ENCODE measurements around the gene TRIM26.
"Not testable (repeated sequence)": the region's sequence is repeated elsewhere in the genome, so short reads cannot be mapped to it uniquely, and the experiment has no call there.

TRIM26 gene

DNA sequence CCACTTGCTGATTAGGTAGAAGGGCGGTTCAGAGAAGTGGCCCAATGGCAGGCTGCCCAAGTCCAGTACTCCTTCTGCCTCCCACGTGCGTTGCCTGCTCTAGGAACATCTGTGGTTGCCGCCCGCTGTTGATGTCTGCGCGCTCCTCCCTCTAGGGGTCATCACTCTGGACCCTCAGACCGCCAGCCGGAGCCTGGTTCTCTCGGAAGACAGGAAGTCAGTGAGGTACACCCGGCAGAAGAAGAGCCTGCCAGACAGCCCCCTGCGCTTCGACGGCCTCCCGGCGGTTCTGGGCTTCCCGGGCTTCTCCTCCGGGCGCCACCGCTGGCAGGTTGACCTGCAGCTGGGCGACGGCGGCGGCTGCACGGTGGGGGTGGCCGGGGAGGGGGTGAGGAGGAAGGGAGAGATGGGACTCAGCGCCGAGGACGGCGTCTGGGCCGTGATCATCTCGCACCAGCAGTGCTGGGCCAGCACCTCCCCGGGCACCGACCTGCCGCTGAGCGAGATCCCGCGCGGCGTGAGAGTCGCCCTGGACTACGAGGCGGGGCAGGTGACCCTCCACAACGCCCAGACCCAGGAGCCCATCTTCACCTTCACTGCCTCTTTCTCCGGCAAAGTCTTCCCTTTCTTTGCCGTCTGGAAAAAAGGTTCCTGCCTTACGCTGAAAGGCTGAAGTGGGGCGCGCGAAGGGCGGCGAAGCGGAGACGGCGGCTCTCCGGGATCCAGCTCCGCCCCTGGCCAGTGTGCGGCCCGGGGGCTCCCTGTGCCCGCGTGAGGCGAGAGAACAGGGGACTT is 41.3 kb downstream of the TRIM26 start:
- no peak for DNase-seq (ENCODE audit: low read depth)

DNA sequence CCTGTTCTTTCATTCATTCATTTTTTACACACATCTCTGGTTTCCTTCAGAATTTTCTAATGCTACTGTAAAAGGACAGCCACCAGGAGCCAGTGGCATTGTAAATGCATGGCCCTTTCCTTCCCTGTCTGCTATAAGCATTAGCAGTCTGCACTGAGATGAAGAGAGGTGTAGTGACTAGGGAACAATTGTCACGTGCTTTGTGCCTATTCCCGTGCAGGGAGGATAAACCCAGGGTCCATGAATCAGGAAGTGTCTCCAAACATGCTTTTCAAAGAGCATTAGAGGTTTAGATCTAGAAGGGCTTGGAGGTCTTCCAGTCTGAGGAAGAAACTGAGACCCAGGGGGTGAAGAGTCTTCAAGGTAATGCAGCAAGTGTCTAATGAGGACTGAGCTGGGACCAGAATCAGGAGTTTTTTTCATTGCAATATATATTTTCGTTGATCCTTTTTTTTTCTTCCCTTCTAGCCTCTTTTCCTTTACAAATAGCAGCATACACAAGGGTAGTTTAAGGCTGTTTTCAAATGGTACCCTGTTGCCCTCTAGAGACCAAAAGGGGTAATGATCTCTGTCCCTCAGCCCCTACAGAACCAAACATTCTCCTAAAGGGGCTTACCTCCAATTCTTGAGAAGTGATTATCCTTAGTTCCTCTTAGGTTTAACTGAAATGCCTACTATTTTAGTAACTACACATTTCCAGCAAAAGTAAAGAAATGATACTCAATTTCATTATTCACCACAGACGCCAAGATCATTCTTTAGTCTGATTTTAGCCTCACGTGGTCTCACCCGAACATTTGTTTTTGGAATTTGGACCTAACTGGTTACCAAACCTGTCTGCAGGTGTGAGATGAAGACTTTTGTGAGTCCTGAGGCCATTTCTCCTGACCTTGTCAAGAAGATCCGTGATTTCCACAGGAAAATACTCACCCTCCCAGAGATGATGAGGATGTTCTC is 43.3 kb downstream of the TRIM26 start:
- DNase-seq (ENCODE audit: low read depth) = no peak

GRCh38 chr6:30168741-30169140 is 44.5 kb downstream of the TRIM26 start:
- no peak for DNase-seq (ENCODE audit: low read depth)

GRCh38 chr6:30167101-30167500 is 46.1 kb downstream of the TRIM26 start:
- no peak for DNase-seq (ENCODE audit: low read depth)

GRCh38 chr6:30165238-30165637 is 48.0 kb downstream of the TRIM26 start:
- DNase-seq (ENCODE audit: low read depth) = not testable (repeated sequence)

DNA sequence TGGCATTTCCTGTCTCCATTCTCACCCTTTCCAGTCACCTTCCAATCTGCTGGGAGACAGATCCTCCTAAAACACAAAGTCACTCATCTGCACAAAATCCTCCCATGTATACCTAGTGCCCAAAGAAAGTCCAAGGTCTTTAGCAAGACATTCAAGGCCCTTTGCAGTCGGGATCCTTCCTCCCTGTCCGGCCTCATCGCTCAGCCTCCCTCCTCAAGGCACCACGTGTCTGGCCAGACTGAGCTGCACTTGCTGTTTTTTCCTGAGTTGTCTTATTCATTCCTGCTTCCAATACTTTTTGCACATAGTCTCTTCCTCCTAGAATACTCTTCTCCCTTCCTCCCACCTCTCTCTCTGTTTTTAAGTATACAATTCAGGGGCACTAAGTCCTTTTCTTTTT is 48.5 kb downstream of the TRIM26 start:
- DNase-seq (ENCODE audit: low read depth) = no peak

GRCh38 chr6:30163918-30164654 is 49.1 kb downstream of the TRIM26 start:
- DNase-seq (ENCODE audit: low read depth) = no peak

DNA sequence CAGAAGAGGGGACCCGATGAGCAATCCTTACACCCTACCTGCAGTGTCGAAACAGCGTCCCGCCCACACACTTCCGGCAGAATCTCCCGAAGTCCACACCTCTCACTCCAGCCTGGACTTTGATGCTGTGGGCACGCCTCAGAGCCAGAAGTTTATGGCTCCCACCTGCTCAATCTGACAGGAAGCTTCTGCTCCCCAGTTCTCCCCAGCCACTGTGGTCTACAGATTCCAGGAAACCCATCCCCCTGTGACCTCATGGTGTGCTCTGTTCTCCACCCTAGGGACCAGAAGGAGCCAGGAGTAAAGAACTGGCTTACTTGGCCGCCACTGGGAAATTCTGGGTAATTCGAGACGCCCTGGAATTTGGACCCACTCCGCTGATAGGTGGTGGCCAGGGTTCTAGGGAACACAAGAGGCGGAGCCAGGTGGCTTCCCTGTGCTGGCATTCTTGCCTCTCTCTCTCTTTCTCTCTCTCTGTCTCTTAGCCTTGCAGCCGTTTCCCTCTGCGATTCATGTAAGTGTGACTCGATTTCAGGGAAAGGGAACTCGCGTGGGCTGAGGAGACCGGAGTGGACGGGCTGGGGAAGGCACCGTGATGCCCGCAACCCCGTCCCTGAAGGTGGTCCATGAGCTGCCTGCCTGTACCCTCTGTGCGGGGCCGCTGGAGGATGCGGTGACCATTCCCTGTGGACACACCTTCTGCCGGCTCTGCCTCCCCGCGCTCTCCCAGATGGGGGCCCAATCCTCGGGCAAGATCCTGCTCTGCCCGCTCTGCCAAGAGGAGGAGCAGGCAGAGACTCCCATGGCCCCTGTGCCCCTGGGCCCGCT is 49.9 kb downstream of the TRIM26 start, which contains the start of gene TRIM15:
TSS of gene TRIM15 (plus strand) at position 457 of the 828 bp plus-strand sequence. CDS start at position 596, 139 bp downstream.
- DNase-seq (ENCODE audit: low read depth) = peak; percentile 21

DNA sequence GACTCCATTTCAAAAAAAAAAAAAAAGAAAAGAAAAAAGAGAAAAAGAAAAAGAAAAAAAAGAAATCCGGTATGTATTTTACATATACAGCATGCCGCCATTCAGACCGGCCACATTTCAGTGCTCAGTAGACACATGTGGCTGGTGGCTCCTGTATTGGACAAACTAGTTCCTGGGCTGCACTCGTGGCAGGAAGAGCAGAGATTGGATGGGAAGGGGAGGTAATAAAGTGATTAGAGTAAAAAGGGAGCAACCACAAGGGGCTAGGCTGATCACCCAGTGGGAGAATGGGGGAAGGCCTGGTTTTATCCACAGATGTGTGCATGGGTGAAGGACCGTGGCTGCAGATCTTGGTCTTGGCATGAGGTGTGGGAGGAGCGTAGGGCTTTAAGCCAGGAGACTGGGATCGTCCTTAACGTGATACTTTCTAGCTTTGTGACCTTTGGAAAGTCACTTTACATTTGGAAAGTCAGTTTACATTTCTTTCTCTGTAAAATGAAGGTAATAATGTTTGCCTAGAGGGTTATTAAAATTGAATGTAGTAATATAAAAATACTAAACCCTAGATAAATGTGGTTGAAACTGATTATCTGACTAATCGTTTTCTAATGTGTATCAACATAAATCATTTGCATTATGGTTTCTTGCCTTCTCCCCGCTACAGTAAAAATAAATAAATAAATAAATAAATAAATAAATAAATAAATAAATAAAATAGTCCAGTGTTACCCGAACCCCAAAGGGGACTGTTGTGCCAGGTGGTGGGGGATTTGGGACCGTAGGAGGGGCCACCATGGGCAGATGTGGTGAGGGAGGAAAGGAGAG is 50.7 kb downstream of the TRIM26 start:
- DNase-seq (ENCODE audit: low read depth) = no peak

- DNase-seq (ENCODE audit: low read depth) = no peak
Observed at GRCh38 chr6:30160785-30161531, 52.2 kb downstream of the TRIM26 start, which contains the start of gene TRIM10. TRIM10 (minus strand) TSS chr6:30161211; CDS start chr6:30160858, 353 bp downstream.

GRCh38 chr6:30160008-30160784 is 53.0 kb downstream of the TRIM26 start:
- no peak for DNase-seq (ENCODE audit: low read depth)

DNA sequence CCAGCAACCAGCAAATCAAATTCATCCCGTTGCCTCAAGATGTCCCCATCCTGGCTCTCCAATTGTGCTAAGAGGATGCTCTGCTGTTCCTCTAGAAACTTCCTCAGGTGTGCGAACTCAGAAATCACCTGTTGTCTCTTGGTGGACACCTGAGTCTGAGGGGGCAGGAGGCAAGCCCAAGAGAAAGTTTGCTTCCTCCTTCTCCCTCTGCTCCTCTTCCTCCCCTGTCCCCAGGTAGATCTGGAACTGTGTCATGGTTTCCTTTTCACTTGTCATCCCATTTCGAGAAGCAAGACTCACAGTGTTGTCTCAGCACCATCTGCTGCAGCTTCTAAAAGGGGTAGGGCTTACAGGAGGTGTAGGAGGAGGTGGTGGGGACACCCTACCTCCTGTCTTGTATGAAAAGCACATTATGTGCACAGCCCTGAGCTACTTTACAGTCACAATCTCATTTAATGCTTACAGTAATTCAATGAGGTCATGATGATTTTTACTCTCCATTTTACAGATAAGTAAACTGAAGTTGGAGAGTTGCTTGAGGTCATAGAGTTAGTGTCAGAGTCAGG is 54.6 kb downstream of the TRIM26 start:
- DNase-seq (ENCODE audit: low read depth) = no peak

DNA sequence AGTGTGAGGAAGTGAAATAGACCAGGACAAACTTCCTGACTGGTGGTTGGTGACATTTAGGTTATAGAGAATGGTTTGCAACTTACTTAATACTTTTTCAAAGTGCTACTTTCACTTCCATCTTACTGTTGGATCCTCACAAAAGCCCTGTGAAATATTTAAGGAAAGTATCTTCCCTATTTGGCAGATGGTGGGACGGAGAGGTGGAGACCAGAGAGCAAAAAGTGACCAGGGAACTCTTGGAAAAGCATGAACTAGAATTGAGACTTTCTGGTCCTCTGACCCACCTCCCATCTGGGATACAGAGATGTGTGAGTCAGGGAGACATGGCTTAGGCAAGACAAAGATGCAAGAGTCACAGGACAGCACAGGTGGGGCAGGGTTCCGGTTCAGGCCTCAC is 55.2 kb downstream of the TRIM26 start:
- no peak for DNase-seq (ENCODE audit: low read depth)

DNA sequence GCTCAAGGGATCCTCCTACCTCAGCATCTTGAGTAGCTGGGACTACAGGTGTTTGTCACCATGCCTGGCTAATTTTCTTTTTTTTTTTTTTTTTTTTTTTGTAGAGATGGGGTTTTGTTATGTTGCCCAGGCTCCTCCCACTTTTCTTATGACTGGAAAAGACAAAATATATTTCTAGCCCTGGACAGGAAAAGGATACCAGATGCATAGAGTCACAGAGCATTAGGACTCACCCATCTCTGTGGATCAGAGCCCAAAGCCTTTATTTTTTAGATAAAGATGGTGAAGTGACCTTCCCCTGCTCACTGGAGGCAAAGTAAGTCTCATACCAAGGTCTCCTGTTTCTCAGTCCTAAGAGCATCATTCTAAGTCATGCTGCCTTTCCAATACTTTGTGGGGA is 55.6 kb downstream of the TRIM26 start:
- no peak for DNase-seq (ENCODE audit: low read depth)

GRCh38 chr6:30156774-30157173 is 56.4 kb downstream of the TRIM26 start:
- no peak for DNase-seq (ENCODE audit: low read depth)

- DNase-seq (ENCODE audit: low read depth) = no peak
Observed at GRCh38 chr6:30156262-30156599, 57.0 kb downstream of the TRIM26 start.

DNA sequence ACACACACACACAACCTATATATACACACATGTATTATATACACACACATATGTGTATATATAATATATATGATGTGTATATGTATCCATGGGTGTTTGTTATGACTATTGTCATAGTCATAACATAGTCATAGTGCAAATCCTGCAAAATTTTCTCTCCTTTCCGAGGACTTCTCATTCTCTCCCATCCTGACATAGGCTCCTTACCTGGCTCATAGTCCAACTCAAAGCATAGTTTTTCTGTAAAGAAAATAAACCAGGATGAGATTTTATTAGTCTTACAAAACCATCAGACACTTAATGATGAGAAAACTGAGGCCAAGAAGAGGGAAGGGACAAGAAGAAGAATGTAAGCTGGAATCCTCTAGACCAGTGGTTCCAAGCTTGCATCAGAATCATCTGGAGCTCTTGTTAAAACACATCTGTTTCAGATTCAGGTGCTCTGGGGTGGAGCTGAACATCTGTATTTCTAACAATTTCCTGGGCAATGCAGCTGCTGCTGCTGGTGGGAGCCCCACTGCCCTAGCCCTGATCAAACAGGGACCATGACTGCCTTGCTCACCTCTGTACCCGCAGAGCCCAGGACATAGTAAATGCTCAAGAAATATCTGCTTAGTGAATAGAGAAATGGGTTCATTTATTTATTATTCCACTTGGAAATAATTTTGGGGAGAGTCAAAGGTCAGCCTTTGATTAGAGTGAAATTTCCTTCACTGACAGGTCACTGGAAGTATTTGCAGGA is 57.5 kb downstream of the TRIM26 start:
- no peak for DNase-seq (ENCODE audit: low read depth)
